VCaP (cell line): ENCODE results near the gene ZMYM2.

ENCODE experiments used
- H3K27ac ChIP-seq: fragments of 450-650 bp; 2 replicates; pipeline ENCODE4 v1.5.1; 2017
- TF ChIP-seq, protein P1 (sequence below): fragments of 450-650 bp; conservative IDR thresholded peaks from 2 replicates; pipeline ENCODE4 v1.5.1; 2017; ENCODE audit warnings: mild to moderate bottlenecking, moderate library complexity

ZMYM2 gene

DNA sequence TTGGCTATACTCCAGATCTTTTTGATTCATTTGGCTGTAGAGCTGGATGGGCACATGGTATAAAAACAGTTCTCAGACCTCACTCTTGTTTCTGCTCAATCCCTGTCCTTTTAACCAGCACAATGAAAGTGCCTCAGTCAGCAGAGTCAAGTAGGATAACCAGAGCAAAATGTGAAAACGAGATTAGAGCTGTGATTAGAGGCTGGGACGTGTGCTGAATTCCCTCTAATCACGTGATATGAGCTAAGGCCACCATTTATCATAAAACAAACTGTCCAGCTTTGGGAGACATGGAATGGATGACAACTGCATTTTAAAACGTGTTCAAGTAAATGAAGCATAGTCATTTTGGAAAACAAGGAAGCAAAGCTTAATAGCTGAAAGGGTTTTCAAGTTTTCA is 148.2 kb downstream of the ZMYM2 start:
- H3K27ac ChIP-seq: no peak overlapping the region
- TF ChIP-seq, protein P1, sequence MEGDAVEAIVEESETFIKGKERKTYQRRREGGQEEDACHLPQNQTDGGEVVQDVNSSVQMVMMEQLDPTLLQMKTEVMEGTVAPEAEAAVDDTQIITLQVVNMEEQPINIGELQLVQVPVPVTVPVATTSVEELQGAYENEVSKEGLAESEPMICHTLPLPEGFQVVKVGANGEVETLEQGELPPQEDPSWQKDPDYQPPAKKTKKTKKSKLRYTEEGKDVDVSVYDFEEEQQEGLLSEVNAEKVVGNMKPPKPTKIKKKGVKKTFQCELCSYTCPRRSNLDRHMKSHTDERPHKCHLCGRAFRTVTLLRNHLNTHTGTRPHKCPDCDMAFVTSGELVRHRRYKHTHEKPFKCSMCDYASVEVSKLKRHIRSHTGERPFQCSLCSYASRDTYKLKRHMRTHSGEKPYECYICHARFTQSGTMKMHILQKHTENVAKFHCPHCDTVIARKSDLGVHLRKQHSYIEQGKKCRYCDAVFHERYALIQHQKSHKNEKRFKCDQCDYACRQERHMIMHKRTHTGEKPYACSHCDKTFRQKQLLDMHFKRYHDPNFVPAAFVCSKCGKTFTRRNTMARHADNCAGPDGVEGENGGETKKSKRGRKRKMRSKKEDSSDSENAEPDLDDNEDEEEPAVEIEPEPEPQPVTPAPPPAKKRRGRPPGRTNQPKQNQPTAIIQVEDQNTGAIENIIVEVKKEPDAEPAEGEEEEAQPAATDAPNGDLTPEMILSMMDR: no peak

GRCh38 chr13:20109037-20109436 is 150.5 kb downstream of the ZMYM2 start:
- TF ChIP-seq, protein P1: no peak
- H3K27ac ChIP-seq: no peak overlapping the region

- TF ChIP-seq, protein P1: no peak
- no peak overlapping the region for H3K27ac ChIP-seq
Measured at GRCh38 chr13:20114066-20114610, 155.6 kb downstream of the ZMYM2 start.

DNA sequence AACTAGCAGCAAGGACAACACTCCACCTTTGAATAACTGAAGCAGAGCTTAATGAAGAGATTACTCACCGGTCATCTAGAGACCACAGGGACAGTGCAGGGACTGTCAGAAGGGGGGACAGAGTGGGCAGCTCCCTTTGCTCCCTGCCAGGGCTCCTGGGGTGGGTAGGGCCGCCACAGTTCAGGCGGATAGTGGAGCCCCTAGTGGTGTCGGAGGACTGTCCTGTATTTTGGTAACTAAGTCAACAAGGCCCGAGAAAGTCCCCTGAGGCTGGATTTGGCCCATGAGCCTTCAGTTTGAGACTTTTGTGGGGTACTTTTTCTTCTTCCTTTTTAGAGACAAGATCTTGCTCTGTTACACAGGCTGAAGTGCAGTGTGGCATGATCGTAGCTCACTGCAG is 157.7 kb downstream of the ZMYM2 start:
- TF ChIP-seq, protein P1: no peak
- no peak overlapping the region for H3K27ac ChIP-seq

DNA sequence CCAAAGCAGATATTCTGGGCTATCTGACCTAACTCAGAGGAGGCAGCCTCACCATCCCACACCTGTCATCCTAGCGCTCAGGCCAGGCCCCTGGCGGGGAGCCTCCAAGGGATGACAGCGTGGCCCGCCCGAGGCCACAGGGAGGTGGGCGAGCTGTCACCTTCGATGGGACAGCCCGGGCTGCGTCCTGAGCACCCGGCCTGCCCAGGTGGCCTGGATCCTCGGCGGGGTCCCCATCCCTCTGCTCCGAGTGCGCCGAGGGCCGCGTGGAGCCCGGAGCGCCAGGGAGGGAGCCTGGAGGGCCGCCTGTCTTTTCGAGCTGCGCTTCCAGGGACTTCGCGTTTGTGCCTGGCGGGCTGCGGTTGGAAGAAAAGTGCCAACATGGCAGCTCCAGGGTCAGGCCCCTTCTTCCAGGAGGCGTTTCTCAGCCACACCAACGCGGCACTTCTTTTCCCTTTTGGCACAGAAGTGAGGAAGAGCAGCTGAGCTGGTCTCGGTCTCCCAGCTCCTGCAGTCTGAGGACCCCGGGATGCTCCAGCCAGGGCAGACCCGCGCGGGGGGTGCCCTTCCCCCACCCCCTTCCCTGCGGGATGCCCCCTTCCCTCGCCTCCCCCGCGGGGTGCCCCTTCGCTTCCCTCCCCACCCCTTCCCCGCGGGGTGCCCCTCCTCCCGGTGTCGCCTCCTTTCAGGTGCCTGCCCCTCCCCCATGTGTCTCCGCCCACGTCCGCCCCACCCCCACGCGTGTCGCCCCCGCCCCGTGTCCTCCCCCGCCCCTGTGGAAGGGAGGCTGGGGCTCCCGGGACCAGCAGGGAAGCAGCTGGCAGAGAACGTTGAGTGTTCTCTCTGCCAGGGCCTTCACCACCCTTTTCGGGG is 160.0 kb downstream of the ZMYM2 start:
- H3K27ac ChIP-seq: peak overlapping the region; percentile 90
- TF ChIP-seq, protein P1: no peak

- no peak overlapping the region; the same call in 1 of the 2 replicates for H3K27ac ChIP-seq
- TF ChIP-seq, protein P1: no peak
Measured at GRCh38 chr13:20119960-20120359, 161.4 kb downstream of the ZMYM2 start.

DNA sequence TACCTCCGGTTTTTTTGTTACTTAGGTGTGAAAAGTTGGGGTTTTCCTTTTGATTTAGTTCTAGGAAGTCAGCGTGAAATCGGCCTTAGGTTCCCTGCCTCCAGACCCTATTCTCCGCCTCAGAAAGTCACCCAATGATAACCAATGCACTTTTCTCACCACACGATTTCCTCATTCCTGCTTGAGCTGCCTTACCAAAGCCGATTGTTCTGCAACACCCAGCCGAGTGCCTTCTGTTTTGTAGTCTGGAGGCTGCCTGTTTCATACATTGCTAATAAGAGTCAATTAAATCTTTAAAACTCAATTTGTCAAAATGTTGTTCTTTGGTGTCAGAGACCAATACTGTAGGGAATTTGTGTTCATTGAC is 162.6 kb downstream of the ZMYM2 start:
- TF ChIP-seq, protein P1: no peak
- no peak overlapping the region for H3K27ac ChIP-seq
